Mucosa of stomach (tissue), 1 donor: Measurements from ENCODE around the gene TEC.

Experiments used
- H3K27me3 ChIP-seq: one replicate; pipeline ENCODE4 v1.7.0; 2013; ENCODE audit warnings: mild to moderate bottlenecking, low read length; ENCODE audit not compliant: control insufficient read depth, insufficient read depth
- H3K36me3 ChIP-seq: one replicate; pipeline ENCODE4 v1.7.0; 2013; ENCODE audit warnings: low read length; ENCODE audit not compliant: control insufficient read depth, insufficient read depth
- H3K4me1 ChIP-seq: one replicate; pipeline ENCODE4 v1.7.0; 2013; ENCODE audit warnings: mild to moderate bottlenecking, low read length; ENCODE audit not compliant: control insufficient read depth, insufficient read depth
- H3K4me3 ChIP-seq: one replicate; pipeline ENCODE4 v1.7.0; 2013; ENCODE audit warnings: low read length
- H3K9ac ChIP-seq: one replicate; pipeline ENCODE4 v1.7.0; 2013; ENCODE audit warnings: mild to moderate bottlenecking, low read length, moderate library complexity
- H3K9me3 ChIP-seq: one replicate; pipeline ENCODE4 v1.7.0; 2013; ENCODE audit warnings: mild to moderate bottlenecking, low read length, moderate library complexity; ENCODE audit not compliant: control insufficient read depth
- donor health status: Pancreatic carcinoma.

Gene TEC

GRCh38 chr4:48205107-48205506 lies 64.5 kb downstream of the TEC start:
- Histone ChIP-seq H3K4me3 (no peak overlapping the region), H3K9ac (no peak overlapping the region), H3K36me3 (no peaks in the 10 kb centered on the region), H3K9me3 (no peaks in the 10 kb centered on the region), H3K27me3 (no peaks in the 10 kb centered on the region), H3K4me1 (no peaks in the 10 kb centered on the region)

DNA sequence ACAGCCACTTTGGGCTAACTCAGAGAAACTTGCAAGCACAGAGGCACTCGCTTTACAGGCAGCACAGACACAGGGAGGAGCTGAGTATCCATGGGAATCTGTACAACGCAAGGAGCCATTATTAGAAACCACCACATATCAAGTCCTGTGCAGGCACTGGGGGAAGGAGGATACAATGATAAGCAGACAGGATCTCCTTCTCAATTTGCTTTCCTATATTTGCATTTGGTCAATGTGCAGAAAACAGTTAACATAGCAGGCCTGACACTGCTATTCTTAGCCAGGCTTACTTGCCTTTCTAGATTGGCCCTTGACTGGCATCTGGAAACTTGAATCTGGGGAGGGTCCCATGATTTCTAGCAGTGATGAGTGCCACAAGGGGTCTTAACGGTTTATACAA lies 65.8 kb downstream of the TEC start:
- H3K9me3 ChIP-seq, result no peaks in the 10 kb centered on the region
- H3K27me3 ChIP-seq, result no peaks in the 10 kb centered on the region
- no peaks in the 10 kb centered on the region for H3K36me3 ChIP-seq
- no peak overlapping the region for H3K9ac ChIP-seq
- H3K4me3 ChIP-seq, result no peak overlapping the region
- H3K4me1 ChIP-seq, result no peaks in the 10 kb centered on the region

DNA sequence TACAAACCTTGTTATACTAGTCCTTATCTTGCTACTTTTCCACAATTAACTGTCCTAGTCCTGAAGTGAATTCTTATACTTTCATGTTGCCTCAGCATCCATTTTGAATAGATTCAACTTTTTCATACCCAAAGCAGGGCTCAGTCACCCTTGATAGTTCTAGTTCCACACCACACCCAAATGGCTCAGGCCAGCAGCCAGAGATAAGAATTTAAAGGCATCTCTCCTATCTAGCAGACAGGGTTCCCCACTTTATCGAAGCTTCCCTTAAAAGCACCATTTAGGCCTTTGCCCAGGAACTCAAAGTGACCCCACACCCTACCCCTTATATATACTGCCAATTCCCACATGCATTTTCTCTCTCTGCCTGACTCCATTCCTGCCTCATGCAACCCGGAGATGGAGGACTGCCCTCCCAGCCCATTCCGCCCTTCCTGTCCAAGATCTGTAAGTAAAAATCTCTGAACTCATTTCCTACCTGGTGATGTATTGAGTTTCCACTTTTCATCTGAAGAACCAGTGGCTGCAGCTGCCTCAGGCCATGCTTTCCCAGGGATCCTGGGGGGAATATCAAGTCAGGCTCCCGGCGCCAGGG lies 71.9 kb downstream of the TEC start:
- Histone ChIP-seq H3K9me3 (no peaks in the 10 kb centered on the region), H3K9ac (no peak overlapping the region), H3K36me3 (no peaks in the 10 kb centered on the region), H3K4me1 (peaks cover 18% of the 10 kb centered on the region), H3K27me3 (no peaks in the 10 kb centered on the region), H3K4me3 (no peak overlapping the region)

GRCh38 chr4:48196758-48197504 lies 72.7 kb downstream of the TEC start:
- H3K9ac ChIP-seq, result no peak overlapping the region
- H3K4me1 ChIP-seq, result peaks cover 18% of the 10 kb centered on the region
- no peaks in the 10 kb centered on the region for H3K36me3 ChIP-seq
- no peaks in the 10 kb centered on the region for H3K27me3 ChIP-seq
- H3K9me3 ChIP-seq, result no peaks in the 10 kb centered on the region
- H3K4me3 ChIP-seq, result no peak overlapping the region

- Histone ChIP-seq H3K4me3 (no peak overlapping the region), H3K9me3 (no peaks in the 10 kb centered on the region), H3K9ac (no peak overlapping the region), H3K4me1 (peaks cover 18% of the 10 kb centered on the region), H3K27me3 (no peaks in the 10 kb centered on the region), H3K36me3 (no peaks in the 10 kb centered on the region)
These were observed 73.8 kb downstream of the TEC start for GRCh38 chr4:48195853-48196252.

GRCh38 chr4:48195374-48195773 lies 74.3 kb downstream of the TEC start:
- Histone ChIP-seq H3K36me3 (no peaks in the 10 kb centered on the region), H3K4me3 (no peak overlapping the region), H3K9ac (no peak overlapping the region), H3K9me3 (no peaks in the 10 kb centered on the region), H3K4me1 (peaks cover 18% of the 10 kb centered on the region), H3K27me3 (no peaks in the 10 kb centered on the region)

GRCh38 chr4:48194971-48195370 lies 74.7 kb downstream of the TEC start:
- no peak overlapping the region for H3K4me3 ChIP-seq
- peaks cover 18% of the 10 kb centered on the region for H3K4me1 ChIP-seq
- H3K9ac ChIP-seq, result no peak overlapping the region
- no peaks in the 10 kb centered on the region for H3K36me3 ChIP-seq
- no peaks in the 10 kb centered on the region for H3K27me3 ChIP-seq
- no peaks in the 10 kb centered on the region for H3K9me3 ChIP-seq

DNA sequence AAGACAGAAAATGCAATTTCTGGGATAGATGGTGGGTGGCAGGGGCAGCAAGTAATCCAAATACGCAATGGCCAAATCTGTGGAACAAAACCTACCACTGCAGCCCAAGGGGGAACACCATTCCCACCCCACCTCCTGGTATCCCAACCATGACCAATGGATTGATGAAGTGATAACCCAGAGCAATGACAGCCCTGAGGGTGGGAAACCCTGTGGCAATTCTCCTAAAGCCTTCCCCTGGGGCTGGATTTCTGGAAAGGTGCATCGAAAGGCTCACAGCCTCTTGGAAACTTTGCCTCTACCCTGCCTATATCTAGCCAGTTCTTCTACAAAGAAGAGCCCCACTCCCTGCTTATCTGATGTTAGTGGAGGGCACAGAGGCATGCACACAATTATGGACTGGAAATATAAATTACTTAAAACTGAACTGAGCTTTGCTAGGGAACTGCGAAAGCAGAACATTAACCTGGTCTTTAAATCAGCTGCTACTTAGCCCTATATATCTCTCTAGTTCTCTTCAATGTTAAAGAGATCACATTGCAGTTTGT lies 75.6 kb downstream of the TEC start:
- peaks cover 18% of the 10 kb centered on the region for H3K4me1 ChIP-seq

DNA sequence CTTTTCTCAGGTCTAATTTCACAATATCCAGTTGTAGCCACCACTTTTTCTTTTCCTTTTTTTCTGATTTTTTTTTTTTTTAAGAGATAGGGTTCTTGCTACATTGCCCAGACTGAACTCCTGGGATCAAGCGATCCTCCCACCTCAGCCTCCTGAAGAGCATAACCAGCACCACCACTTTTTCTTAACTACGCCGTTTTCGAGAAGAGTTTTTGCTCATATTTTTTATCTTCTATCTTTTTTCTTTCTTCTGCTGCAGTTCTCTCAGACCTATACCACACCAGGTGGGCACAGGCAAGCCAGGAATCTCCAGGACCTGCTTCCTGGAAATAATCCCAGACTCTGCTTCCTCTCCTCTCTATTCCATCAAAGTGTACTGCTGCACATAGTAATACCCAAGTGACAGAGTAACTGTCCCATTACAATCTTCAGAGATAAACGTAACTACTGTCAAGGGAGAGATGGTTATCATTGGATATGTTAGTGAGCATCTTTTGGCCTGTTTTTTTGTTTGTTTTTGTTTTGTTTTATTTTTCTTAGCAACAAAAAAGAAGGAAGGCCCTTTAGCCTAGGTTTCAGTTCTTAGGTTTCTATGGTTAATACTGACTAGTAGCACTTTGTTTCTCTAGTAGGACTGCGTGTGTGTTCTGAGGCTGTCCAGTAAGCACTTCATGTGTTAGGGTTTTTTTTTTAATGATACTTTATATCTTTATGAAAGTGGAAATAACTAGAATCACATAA lies 76.4 kb downstream of the TEC start:
- Histone ChIP-seq H3K27me3 (no peaks in the 10 kb centered on the region), H3K4me1 (peaks cover 18% of the 10 kb centered on the region), H3K4me3 (no peak overlapping the region), H3K9me3 (no peaks in the 10 kb centered on the region), H3K36me3 (no peaks in the 10 kb centered on the region), H3K9ac (no peak overlapping the region)

More for the DNA sequence above, 75.6 kb downstream of the TEC start:
- Histone ChIP-seq H3K36me3 (no peaks in the 10 kb centered on the region), H3K9ac (no peak overlapping the region), H3K4me3 (no peak overlapping the region), H3K27me3 (no peaks in the 10 kb centered on the region), H3K9me3 (no peaks in the 10 kb centered on the region)

- H3K9ac ChIP-seq, result no peak overlapping the region
- H3K9me3 ChIP-seq, result no peaks in the 10 kb centered on the region
- H3K4me3 ChIP-seq, result no peak overlapping the region
- H3K4me1 ChIP-seq, result peaks cover 11% of the 10 kb centered on the region
- H3K36me3 ChIP-seq, result no peaks in the 10 kb centered on the region
- no peaks in the 10 kb centered on the region for H3K27me3 ChIP-seq
These were observed 77.9 kb downstream of the TEC start for GRCh38 chr4:48191758-48192157.

GRCh38 chr4:48190839-48191238 lies 78.8 kb downstream of the TEC start:
- H3K27me3 ChIP-seq, result no peaks in the 10 kb centered on the region
- H3K9ac ChIP-seq, result no peak overlapping the region

DNA sequence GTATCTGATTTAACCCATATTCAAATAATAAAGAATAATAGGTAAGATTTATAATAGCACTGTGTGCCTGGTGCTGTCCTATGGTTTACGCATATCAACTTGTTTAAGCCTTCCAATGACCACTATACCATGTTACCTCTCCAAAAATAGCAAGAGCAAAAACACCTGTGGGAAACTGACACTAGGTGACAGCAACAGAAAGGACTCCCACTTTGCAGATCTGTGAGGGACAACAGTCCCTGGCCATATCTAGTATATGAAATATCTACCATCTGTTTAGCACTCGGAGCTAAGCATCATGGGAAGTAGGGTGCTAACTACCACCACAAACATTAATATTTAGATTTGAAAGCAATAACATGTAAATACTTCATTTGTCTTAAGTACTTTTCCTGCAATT lies 79.9 kb downstream of the TEC start:
- Histone ChIP-seq H3K4me1 (no peaks in the 10 kb centered on the region), H3K36me3 (no peaks in the 10 kb centered on the region), H3K27me3 (no peaks in the 10 kb centered on the region), H3K9ac (no peak overlapping the region), H3K4me3 (no peak overlapping the region), H3K9me3 (no peaks in the 10 kb centered on the region)

More at GRCh38 chr4:48190839-48191238, 78.8 kb downstream of the TEC start:
- Histone ChIP-seq H3K4me1 (peaks cover 7% of the 10 kb centered on the region), H3K4me3 (no peak overlapping the region), H3K36me3 (no peaks in the 10 kb centered on the region), H3K9me3 (no peaks in the 10 kb centered on the region)
